Non-pigmented ciliary epithelial cell (primary cell): ENCODE data around the gene NR4A1.

Experiments used
- DNase-seq: peaks from one replicate; pipeline ENCODE4 v3.0.0-alpha.2; 2010; ENCODE audit warnings: low read depth

NR4A1 gene

DNA sequence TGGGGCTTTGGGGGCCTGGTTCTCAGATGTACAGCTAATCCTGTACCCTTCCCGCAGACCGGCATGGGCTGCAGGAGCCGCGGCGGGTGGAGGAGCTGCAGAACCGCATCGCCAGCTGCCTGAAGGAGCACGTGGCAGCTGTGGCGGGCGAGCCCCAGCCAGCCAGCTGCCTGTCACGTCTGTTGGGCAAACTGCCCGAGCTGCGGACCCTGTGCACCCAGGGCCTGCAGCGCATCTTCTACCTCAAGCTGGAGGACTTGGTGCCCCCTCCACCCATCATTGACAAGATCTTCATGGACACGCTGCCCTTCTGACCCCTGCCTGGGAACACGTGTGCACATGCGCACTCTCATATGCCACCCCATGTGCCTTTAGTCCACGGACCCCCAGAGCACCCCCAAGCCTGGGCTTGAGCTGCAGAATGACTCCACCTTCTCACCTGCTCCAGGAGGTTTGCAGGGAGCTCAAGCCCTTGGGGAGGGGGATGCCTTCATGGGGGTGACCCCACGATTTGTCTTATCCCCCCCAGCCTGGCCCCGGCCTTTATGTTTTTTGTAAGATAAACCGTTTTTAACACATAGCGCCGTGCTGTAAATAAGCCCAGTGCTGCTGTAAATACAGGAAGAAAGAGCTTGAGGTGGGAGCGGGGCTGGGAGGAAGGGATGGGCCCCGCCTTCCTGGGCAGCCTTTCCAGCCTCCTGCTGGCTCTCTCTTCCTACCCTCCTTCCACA lies 7.6 kb downstream of the NR4A1 start:
- DNase-seq = no peak

DNA sequence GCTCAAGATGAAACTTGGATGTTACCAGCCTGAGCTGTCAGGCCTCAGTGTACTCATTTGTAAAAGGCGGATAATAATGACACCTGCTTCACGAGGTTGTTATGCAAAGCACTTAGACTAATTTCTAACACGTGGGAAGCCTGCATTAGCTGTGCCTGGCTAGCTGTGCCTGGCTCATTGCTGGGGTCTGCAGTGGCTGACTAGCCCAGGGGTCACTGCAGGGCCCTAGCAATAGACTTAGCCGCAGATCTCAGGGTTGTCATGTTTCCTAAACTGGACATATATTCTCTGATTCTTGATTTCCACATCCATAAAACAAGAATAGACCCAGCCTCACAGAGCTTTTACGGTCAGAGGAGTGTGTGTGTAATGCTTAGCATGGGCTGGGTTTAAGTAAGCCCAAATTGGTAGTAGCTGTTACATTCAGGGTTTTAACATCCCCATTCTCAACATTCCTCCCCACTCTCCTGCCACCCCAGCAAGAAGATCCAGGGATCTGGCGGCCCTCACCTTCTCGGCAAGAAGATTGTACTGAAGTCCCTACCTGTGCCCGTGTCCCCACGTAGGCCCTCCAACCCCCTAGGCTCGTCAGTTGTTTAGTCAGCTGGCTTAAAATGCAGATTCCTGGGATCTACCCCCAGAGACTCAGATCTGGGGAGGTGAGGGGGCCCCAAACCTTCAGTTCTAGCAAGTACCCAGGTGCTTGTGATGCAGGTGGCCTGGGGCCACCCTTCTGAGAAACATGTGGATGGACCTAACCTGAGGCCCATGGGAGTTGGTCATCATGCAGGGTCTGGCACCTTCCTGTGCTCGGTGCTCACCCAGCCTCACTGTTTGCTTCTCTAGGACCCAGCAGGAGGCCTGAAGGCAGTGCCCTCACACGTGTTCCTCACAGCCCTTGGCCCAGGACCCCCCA lies 8.6 kb downstream of the NR4A1 start:
- DNase-seq = no peak

DNA sequence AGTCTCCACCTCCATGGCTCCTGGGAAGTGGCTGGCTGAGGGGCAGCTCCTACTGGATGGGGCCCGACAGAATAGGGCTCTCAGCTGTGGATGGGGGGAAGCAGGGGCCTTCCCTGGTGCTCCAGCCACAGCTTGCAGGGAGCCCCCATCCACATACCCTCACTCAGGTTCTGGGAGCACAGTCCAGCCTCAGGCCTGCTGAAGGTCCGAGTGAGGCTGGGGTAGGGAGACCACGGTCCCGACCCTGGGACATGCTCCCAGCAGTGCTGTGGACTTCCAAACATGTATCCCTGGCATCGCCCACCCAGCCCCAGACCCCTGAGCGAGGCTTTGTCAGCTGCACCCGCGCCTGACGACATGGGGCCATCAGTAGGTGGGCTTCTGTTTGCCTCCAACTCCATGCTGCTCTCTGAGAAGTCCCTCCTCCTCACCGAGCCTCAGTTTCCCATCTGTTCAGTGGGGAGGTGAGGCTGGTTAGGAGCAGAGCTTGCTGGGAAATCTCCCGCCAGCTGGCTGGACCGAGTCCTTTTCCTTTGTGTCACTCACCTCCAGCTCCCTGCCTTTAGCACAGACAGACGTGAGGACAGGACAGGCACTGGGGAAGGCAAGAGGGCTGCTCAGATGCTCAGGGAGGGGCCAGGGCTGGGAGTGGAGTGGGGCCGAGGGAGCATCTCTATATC lies 9.4 kb downstream of the NR4A1 start:
- no peak for DNase-seq

DNA sequence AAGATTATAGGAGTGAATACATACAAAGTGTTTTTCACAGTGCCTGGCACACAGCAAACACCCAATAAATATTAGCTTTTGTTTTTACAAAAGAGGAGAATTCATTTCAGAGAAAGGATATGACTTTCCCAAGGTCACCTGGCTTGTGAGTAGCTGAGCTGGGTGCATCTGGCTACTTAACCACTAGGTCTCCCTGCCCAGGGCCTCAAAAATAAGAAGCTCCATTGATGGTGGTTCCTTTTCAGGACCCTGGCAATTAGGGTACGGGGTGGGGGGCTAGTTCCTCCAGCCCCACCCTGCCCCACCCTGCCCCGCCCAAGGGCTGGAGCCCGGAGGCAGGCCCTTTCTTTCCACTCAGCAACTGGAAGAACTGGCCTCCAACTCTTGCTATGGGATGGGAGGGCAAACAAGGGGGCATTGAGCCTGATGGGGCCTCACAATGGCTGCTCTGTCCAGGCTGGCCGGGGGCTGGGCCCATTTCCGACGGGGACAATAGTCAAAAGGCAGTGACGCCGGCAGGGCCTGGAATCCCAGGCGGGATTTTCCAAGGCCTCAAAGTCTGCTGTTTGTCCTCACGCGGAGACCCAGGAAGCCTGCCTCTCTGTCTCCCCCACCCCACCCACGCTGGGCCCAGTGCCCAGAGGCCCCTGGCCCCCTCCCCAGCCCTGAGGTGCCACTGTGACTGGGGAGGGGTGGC lies 10.4 kb downstream of the NR4A1 start:
- no peak for DNase-seq

DNA sequence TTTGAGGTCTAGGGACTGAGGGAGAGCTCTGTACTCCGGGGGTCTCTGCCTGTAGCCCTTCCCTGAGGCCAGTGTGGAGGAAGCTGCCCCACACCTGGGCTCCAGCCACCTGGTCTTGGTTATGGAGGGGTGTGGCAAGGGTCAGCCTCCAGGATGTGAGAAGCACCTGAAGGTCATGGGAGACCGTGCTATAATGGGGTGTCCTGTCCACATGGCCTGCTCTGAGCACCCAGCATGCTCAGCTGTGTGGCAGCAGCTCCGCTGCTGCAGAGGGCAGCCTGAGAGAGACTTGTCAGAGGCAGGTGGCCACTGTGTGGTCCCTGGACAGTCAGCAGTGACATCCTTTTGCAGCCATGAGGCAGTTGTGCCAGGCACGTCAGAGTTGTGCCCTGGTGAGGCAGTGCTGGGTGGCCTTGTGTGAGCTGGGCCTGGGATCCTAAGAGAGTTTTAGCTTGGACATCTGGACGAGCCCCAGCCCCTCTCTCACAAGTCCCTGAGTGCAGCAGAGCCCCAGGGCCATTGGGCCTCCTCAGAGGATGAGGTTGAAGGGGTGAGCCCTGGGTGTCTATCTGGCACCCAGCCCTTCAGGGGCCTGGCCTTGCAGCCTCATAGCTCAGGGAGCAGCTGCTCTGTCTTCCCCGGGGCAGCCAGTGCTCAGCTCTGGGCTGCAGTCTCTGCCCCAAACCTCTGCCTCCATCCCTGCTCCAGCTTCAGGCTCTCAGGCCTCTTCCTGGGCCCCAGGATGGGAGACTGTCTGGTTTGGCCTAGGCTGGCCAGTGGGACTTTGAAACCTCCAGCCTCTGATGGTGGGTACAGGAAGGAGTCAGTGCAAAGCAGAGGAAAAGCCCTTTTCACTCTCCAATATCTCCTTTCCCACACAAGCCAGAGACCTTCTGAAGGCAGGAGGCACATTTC lies 11.2 kb downstream of the NR4A1 start:
- DNase-seq = no peak

DNA sequence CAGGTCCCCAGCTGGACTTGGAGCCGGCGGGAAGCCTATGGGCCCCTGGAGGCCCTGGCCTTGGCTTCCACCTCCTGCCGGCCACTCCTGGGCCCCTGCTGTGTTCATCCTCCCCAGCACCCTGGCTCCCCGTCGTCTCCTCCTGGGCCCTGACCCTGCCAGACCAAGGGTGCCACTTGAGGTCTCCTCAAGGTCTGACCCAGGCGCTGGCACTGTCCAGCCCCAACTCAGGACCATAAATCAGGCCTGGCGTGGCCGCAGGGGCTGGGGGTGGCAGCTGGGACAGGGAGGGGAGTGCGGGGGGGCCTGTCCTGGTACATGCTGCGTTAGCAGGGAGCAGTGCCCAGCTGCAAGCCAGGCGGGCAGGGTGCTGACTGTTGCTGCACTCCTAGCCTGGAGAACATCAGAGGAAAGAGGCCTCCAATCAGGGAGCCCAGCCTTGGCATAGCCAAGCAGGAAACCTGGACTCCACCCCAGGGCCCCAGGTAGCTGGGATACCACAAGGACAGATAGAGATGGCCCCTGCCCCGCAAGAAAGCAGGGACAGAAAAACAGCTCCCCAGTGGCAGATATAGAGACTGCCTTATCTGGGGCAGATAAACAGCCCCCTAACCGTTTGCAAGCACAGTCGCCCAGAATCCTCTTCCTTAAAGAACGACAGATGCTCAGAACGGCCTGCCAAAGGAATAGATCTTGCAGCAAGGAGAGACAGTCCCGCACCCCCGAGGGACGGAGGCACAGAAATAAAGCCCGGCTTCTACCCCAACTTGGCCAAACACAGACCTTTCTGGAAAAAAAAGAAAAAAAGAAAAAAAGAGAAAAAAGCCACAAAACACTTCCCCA lies 12.1 kb downstream of the NR4A1 start:
- no peak for DNase-seq

DNA sequence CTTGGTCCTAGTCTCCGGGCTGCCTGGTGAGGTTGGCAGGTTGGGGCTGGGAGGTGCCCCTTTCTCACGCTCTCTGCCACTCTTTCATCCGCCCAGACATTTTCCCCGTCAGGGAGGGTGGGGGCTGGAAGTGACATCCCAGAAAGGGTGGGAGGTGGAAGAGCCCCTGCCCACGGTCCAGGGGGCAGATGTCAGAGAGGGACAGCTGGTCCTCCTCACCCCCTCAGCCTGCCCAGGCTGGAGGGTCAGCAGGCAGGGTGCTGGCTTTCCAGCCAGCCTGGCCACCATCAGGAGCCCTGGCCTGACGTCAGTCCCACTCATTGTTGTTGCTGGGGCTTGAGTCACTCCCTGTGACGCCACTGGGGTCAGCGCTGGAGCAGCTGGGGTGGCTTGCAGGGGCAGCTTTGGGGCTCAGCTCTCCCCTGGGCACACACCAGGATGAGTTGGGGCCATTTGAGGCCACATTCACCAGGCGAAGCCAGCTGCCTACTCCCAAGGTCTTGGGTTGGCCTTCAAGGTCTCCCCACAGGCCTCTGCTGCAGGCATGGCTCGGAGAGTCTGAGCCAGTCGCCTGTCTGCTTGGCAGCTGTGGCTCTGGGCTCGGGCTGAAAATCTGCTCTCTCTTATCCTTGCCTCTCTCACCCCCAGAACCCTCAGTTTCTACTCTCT lies 12.9 kb downstream of the NR4A1 start:
- peak; percentile 53 for DNase-seq

DNA sequence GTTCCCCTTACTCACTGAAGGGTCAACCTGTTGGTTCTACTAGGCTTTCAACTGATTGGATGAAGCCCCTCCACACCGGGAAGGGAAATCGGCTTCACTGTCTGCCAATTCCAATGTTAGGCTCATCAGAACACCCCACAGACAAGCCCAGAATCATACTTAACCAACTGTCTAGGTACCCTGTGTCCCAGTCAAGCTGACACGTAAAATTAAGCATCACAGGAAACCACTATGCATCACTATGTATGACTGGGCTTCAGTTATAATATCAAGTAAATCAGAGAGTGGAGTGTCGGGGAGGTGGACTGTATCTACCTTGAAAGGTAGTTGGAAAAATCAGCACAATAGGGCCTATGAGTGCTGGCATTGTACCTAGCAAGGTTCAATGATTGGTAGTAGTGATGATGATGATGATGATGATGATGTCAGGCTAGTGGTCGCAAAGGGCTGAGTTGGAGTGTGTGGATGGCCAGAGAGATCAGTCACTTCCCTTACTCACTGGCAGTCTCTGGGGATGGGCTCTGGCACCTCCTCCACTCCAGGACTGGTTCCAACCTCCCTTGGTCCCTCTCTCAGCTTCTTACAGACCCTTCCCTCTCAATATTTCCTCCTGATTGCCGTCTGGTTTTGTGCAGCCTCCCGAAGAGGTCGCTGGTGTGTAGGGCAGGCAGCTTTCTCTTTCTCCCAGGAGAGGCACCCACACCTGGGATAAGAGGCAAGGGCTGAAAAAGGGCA lies 15.3 kb downstream of the NR4A1 start:
- DNase-seq = no peak

DNA sequence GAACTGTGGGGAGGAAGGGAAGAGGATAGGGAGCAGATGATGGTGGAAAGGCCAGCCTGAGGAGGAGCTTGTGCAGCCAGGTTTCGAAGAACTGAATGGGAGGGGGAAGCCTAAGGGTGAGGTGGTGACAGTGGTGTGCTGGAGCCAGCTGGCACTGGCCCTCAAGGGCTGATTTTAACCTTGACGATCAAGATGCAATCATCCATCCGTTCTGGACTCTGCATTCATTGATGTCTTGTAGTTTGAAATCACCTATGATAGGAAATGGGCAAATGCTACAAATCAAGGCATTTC lies 15.8 kb downstream of the NR4A1 start:
- DNase-seq = no peak

DNA sequence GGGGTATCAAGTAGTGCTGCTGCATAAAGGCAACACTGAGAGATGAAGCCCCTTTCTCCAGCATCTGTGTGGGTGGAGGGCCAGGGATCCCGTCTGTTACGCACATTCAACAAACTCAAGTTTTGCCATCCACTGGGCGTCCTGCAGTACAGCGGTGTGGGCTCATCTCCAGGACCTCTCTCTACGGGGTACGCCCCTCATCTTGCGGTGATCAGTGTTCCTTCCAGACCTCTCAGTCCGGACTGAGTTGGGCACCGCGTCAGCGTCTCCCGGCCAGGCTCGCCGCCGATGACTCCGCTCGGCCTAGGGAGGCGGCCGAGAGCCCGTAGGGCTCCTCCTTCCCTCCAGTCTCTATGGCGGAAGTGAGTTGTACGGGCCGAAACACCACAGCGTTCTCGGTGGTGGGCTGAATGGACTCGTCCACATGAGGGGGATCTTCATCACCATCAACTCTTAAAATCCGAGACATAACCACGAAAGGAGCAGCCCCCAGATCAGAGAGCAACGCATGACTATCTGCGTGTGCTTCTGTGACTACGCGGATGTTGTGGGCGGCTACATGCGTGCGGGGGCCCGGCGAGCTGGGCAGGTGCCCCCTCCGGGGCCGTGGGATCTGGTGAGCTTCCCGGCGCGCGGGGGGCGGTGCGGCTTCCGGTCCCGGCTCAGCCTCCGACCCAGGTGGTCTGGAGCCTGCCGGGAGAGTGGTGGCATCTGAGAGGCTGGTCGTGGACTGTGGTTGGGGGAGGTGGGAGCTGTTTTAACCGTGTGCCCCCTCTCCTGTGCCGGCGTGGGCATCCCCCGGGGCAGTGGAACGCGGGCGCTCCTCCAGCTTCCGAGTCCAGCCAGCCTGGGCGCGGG lies 18.3 kb downstream of the NR4A1 start, which contains the start of gene ATG101:
TSS of gene ATG101 (plus strand) at position 652 of the 858 bp plus-strand sequence. CDS start 3,673 bp downstream, outside the sequence.
- peak; percentile 81 for DNase-seq

DNA sequence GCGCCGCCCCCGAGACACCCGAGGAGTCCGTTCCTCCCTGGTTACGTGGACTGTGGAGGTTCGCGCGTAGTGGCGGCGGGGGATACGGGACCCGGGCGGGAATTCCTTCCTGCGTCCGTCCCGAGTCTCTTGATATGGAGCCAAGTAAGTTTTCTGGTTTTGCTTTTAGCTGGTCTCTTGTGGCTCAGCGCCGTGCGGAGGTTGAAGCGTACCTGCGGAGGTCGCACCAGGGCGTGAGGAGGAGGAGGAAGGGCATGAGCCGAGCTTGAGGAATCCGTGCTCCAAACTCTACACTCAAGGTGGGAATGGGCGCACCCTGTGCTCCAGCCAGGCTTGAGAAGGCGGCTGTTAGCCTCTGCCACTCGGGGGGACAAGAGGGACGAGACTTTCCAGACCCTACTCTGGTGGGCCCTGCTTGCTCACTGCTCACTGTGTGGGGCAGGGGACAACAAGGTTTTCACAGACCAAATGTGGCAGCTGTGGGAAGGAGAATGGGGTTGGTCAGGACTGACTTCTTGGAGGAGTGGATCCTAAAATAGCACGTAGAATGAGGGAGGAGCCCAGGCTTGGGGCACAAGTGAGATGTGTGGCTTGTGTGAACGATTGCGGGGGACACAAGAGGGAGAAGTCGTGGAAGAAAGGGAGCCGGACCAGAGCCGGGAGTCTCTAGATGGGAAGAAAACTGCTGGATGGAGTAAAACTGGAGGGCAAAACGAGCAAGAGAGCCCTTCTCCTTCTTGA lies 19.1 kb downstream of the NR4A1 start:
- DNase-seq = no peak

DNA sequence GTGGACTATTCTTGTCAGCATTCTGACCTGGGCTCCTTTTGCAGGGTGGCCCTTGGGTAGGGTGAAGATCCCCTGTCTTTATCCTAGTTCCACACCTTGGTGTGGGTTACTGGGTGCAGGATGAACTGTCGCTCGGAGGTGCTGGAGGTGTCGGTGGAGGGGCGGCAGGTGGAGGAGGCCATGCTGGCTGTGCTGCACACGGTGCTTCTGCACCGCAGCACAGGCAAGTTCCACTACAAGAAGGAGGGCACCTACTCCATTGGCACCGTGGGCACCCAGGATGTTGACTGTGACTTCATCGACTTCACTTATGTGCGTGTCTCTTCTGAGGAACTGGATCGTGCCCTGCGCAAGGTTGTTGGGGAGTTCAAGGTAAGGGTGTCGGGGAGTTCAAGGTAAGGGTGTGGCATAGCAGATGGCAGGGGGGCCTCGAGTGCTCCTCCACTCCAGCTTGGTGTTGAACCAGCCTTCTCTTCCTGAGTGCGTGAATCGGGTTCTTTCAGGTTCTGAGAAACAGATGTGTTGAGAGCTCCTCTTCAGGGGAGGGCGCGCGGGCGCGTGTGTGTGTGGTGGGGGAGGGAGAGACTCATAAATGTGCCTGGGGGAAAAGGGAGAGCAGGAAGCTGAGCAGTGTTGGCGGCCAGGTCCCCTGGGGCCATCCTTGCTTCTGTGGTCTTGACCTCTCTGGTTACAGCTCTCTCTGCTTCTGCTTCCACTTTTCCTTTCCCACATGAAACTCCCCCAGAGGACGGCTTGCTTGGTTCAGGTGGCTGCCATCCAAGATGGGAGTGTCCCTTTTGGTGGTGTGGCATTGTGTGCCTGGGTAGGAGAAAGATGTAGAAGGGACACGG lies 22.5 kb downstream of the NR4A1 start:
- DNase-seq = no peak

DNA sequence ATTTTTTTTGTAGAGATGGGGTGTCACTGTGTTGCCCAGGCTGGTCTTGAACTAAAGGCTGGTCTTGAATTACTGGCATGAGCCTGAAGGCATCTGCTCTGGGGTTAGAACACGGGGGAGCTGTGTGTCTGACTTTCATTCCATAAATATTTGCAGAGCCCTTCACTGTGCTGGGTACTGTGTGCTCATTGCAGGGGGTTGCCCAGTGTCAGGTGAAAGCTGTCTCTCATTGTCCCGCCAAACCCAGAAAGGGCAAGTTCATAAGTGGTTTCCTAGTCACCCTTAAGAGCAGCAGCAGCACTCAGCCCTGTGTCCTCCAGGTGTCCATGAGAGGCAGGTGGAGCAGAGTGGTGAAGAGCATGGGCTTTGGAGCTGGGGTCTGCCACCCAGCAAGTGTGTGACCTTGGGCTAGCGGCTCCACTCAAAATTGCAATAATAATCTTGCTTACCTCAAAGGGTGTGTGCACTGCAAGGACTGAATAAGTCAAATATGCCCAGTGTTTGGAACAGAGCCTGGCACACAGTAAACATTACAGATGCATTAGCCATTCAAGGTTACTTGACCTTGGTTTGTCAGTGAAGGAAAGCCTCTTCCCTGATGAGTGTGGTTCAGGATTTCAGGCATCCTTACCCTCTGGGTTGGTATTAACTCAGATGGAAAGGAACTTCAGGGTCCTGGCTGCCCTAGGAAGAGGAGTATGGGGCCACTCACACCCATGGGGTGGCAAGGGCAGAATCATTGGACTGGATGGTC lies 23.9 kb downstream of the NR4A1 start:
- DNase-seq = no peak

DNA sequence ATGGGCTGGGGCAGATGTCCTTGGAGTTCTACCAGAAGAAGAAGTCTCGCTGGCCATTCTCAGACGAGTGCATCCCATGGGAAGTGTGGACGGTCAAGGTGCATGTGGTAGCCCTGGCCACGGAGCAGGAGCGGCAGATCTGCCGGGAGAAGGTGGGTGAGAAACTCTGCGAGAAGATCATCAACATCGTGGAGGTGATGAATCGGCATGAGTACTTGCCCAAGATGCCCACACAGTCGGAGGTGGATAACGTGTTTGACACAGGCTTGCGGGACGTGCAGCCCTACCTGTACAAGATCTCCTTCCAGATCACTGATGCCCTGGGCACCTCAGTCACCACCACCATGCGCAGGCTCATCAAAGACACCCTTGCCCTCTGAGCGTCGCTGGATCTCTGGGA lies 25.6 kb downstream of the NR4A1 start:
- DNase-seq = no peak

DNA sequence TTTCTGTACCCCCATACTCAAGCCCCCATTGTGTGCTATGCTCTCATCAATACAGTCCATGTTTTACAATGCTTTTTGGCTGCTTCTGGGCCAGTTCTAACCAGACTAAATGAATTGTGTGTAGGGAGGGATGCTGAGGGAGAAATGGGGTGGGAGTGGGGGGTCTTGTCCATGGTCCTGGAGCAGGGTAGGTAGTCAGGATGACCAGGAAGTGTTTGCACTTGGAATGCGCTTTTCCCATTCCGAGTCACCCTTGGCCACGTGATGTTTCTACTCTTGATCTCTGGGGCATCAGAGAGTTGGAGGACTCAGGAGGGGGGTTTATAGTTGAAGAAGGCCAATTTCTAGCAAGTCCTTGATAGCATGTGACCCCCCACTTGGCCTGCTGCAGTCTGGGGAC lies 27.0 kb downstream of the NR4A1 start:
- DNase-seq = no peak
